GM19238 (cell line): ENCODE measurements around the gene ARHGEF7.

Experiments
- DNase-seq: peaks from one replicate; pipeline ENCODE4 v3.0.0; 2011; ENCODE audit warnings: low spot score; ENCODE audit not compliant: insufficient read length

ARHGEF7 gene

DNA sequence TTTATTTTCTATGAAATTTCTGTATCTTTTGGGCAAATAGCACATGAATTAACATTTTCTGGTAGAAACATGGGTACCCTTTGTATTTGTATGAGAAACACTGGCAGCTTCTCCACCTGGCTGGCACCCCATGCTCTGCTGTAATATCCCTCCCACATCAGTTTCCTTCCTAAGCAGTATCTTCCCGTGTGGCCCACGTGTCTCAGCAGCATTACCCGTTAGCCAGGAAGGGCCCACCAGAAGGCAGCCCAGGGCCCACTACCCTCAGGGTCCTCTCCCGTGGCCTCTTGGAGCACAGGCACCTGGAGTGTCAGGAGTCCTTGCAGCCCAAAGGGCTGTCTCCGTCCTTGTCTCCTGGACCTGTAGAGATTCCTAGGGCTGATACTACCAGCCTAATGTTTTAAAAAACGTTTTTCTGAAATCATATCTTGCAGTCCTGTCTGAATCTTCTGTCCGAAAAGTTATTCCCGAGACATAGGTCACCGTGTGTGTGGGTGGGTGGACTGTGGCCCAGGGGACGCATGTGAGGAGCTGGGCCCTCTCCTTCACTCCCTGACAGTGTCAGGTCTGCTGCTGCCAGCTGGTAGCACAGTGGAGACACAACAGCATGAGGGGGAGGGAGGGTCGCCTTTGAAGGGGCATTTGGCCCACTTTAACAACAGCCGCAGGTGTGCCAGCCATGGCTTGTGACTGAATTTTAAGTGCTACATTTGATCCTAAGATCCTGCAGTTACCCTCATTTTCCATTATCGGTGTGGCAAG lies 183.3 kb downstream of the ARHGEF7 start:
- DNase-seq: no peak

DNA sequence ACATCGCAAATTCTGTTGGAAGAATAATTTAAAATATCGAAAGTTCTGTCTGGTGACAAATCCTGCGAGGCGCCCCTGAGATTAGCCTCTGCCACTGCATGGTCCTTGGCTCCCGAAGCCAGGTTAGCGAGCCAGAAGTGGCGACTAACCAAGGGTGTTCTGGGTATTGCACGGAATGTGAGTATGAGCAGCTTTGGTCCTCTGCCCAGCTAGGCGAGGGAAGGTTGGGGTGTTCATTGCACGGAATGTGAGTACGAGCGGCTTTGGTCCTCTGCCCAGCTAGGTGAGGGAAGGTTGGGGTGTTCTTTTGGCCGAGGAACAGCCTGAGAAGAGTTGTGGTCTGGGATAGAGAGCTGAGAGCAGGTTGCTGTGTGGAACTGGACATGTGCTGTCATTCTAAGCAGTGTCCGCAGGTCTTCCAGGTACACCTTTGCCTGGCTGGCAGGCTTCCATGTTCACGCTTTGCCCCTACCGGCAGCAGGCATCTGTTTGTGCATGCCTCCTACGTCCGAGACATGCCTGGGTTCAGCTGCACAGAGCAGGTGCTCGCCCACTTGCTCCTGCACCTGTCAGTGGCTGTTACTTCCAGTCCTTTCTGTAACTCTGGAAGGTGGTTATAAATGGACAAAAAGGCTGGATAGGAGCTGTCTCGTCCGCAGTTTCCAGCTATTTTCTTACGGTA lies 187.1 kb downstream of the ARHGEF7 start:
- no peak for DNase-seq

GRCh38 chr13:111303559-111303958 lies 188.4 kb downstream of the ARHGEF7 start:
- DNase-seq: no peak

- peak; percentile 26 for DNase-seq
These were observed 189.0 kb downstream of the ARHGEF7 start for GRCh38 chr13:111304041-111304544.

DNA sequence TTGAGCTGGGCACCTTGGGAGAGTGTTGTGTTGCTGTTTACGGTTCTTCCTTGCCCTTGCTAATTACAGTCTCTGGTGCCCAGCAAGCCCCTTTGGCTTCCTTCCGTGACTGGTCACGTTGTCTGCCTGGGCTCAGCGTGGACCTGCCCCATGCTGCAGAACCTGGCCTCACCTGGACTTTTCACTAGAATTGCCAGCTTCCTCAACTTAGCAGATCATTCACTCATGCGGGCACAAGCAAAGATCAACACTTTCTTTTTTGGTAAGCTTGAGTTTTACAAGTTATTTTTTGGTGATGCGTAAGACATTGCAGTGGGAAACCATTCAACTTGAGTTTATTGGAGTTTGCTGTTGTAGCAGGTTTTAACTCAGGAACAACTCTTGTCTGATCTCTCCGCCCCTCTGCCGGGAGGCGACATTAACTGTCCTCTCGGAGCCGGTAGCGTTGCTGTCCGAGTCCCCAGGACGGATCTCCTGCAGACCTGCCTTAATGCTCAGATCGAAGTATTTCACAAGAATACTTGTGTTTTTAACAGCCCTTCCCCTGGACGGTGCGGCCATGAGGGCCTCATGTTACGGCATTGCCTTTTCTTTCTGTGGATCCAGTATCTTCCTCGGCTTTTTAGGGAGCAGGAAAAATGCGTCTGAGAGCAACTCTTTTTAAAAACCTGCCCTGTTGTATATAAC lies 189.6 kb downstream of the ARHGEF7 start:
- DNase-seq: no peak

DNA sequence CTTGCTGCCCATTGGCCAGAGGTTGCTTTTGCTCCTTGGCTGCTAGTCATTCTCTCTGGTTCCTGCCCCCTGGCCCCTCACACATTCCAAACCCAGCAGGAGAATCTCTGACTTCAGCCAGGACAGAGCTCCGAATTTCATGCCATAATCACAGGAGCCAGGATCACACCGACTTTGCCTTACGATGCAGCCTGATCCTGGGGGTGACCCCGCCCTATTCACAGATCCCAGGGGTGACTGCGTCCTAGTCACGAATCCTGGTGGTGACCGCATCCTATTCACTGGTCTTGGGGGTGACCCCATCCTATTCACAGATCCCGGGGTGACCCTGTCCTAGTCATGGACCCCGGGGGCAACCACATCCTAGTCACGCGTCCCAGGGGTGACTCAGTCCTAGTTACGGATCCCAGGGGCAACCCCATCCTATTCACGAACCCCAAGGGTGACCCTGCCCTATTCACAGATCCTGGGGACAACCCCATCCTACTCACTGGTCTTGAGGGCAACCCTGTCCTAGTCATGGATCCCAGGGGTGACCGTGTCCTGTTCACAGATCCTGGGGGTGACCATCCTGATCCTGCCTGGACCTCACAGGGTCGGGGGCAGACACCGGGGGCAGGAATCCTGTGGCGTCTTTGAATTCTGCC lies 198.0 kb downstream of the ARHGEF7 start:
- no peak for DNase-seq

DNA sequence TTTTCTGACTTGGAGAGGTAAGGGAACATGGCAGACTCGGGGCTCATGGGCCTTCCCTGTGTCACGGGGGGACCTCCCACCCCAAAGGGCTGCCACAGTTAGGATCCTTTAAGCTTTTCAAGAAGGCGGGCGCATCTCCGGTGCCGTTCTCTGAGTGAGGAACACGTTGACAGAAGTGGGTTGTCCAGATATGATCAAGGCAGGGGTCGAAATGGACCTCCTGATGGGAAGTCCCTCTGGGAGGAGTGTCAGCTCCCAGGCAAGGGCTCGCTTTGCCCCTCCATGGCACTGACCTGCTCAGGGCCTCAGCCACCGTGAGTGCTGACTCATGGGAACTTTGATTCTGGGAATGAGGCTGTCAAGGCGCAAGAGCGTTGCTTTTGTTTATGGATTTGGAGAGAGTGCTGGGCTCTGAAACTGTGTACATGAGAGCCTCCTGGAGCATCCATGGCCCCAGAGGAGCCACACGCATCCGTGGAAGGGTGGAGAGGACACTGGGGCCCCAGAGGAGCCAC lies 198.9 kb downstream of the ARHGEF7 start:
- DNase-seq: no peak

DNA sequence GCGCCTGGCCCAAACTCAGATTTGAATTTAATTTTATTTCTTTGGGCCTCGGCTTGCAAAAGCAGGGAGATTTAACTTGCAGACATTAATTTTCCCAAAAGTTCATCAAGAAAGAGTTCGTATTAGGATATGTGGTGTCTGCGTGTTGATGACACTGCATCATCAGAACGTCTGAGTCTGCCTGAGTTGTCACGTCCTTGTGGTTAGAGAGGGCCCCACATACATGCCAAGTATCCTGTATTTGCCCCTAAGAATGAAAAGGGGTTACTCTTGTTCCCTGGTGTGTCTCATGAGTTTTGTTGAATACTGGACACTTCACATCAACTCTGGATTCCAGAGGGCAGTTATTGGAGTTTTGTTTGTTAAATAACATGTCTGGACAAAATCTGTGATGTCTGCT lies 199.7 kb downstream of the ARHGEF7 start:
- no peak for DNase-seq

DNA sequence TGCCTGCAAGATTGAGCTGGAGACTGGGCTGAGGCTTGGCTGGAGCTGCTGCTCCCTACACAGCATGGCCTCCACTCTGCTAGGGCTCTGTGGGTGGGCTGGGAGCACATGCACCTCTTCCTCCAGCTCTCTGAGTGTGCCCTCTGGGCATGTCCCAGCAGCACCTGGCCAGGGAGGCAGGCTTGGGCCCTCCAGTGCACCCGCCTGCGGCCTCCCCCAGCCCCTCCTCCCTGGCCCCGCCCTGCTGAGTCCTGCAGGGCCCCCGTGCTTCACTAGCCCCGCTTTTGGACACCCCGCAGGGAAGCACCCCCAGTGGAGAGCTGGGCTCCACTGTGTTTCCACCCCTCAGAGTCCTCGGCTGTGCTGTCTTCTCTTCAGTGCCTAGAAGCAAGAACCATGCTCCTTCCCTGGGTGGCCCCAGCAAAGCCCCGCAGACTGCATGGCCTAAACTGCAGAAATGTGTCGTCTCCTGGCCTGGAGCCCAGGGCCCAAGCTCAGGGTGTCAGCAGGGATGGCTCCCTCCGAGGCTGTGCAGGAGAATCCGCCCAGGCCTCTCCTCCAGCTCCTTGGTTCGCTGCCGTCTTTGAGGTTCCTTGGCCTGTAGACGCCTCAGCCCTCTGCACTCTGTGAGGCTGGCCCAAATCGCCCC lies 200.4 kb downstream of the ARHGEF7 start:
- no peak for DNase-seq

DNA sequence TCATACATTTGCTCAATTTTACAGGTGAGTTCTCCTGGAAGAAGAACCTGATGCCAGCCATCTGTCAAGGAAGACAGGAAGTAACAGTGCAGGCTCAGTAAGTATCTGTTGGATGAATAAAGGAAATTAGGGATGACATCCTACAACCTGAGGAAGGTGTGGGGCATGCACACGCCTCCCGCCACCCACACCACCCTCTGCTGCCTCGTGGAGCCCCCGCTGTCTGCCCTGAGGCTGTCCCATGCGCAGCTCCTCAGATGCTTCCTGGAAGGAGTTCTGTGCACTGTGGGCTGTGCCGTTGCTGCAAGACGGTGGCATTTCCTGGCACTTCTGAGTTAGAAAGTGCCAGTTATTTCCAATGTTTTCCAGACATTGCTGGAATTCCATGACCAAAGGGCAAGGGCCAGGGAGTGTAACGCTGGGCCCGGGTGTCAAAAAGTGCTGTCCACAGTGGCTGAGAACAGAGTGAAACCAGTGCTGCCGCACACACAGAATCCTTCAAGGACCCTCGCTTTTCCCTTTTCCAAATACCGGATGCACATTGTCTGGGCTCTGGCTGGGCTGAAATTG lies 201.1 kb downstream of the ARHGEF7 start:
- no peak for DNase-seq

- no peak for DNase-seq
These were observed 202.0 kb downstream of the ARHGEF7 start for GRCh38 chr13:111317042-111317550.

- no peak for DNase-seq
These were observed 202.6 kb downstream of the ARHGEF7 start for GRCh38 chr13:111317571-111318345.

- no peak for DNase-seq
These were observed 203.3 kb downstream of the ARHGEF7 start for GRCh38 chr13:111318386-111318785.

GRCh38 chr13:111319521-111319920 lies 204.4 kb downstream of the ARHGEF7 start:
- DNase-seq: no peak

- DNase-seq: no peak
These were observed 205.1 kb downstream of the ARHGEF7 start, which contains the start of gene TEX29 for GRCh38 chr13:111319998-111320911. TEX29 (plus strand) TSS chr13:111320642; CDS start chr13:111320891, 249 bp downstream.

GRCh38 chr13:111322001-111322915 lies 207.1 kb downstream of the ARHGEF7 start:
- no peak for DNase-seq

- no peak for DNase-seq
These were observed 207.8 kb downstream of the ARHGEF7 start for GRCh38 chr13:111322916-111323331.
